Epithelial cell of proximal tubule (primary cell): ENCODE measurements around the gene EIF2AK2. TPM values are rescaled to one million over a fixed set of nuclear protein-coding genes. Genes with fewer than 3 reads are reported as not detected.
A peak's percentile ranks its signal among the peaks of the same experiment; 100 is the strongest.

Experiments
- DNase-seq: peaks from one replicate; pipeline ENCODE4 v3.0.0-alpha.2; 2011; ENCODE audit warnings: low read depth
- H3K4me3 ChIP-seq: 2 replicates; pipeline ENCODE4 v1.5.1; 2011; ENCODE audit warnings: low read depth, mild to moderate bottlenecking, low read length
- total RNA-seq: library from RNA; depleted of rRNA; stranded (reverse); fragments of >200 nt; gene quantifications from 2 replicates; pipeline ENCODE4 v1.2.3, GENCODE V29; 2015
- TF ChIP-seq, protein P1 (sequence below): conservative IDR thresholded peaks from 2 replicates; pipeline ENCODE4 v1.5.1; 2012; ENCODE audit warnings: low read depth, mild to moderate bottlenecking, low read length

EIF2AK2 gene
- total RNA-seq, 1 donor from 2014 or later, result 16.7 TPM

DNA sequence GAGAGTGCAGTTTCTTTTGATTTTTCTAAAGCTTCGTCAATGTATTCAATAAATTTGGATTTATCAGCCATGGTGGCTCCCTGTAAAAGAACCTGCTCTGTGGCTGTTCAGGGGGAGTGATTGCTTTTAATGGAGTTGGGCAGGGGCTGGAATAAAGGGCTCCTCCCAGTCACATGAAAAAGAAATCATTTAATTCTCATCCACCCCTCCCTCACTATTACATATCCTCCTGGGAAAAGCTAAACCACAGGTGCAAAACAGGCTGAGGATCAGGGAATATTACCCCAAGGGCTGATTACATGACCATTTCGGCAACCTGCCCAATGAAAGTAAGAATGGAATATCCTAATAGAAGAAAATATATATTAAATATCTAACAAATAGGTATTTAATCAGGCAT lies 31.8 kb upstream of the EIF2AK2 start, which contains the start of gene SULT6B1:
SULT6B1 (minus strand) TSS at position 101 of the 400 bp plus-strand sequence; CDS start at position 71, 30 bp downstream.
- TF ChIP-seq, protein P1, sequence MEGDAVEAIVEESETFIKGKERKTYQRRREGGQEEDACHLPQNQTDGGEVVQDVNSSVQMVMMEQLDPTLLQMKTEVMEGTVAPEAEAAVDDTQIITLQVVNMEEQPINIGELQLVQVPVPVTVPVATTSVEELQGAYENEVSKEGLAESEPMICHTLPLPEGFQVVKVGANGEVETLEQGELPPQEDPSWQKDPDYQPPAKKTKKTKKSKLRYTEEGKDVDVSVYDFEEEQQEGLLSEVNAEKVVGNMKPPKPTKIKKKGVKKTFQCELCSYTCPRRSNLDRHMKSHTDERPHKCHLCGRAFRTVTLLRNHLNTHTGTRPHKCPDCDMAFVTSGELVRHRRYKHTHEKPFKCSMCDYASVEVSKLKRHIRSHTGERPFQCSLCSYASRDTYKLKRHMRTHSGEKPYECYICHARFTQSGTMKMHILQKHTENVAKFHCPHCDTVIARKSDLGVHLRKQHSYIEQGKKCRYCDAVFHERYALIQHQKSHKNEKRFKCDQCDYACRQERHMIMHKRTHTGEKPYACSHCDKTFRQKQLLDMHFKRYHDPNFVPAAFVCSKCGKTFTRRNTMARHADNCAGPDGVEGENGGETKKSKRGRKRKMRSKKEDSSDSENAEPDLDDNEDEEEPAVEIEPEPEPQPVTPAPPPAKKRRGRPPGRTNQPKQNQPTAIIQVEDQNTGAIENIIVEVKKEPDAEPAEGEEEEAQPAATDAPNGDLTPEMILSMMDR, result no peak
- no peak within 1 kb of the TSS for H3K4me3 ChIP-seq
- no peak for DNase-seq

DNA sequence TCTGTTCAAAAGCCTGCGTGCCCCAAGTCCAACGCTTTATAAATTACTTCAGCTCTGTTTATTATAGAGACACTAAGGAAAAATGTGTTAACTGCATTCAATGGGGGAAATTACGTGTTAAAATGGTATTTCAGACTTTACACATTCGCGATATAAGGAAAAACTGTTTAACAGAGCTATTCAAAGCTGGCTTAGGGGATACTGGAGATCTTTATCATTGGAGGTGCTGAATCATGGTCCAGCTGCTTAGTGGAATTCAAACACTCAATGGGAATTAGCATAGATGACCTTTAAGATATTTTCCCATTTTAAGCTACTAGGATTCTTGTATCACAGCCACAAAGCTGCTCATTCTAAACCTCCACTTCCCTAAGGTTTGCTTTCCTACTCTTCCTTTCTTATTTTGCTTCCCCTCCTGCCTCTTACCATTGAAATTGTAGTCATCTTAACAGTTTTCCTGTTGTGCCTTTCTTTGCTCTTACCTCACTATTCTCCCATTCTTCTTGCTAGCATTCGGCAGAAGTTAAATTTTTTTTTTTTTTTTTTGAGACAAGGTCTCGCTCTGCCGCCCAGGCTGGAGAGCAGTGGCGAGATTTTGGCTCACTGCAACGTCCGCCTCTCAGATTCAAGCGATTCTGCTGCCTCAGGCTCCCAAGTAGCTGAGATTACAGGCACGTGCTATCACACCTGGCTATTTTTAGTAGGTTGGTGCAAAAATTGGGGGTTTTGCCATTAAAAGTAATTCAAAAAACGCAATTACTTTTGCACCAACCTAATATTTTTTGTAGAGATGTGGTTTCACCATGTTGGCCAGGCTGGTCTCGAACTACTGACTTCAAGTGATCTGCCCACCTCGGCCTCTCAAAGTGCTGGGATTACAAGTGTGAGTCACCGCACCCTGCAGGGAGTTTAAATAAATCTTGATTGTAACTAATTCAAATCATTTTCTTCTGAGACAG lies 25.2 kb upstream of the EIF2AK2 start:
- H3K4me3 ChIP-seq, result no peak overlapping the region
- TF ChIP-seq, protein P1, result no peak
- no peak for DNase-seq

DNA sequence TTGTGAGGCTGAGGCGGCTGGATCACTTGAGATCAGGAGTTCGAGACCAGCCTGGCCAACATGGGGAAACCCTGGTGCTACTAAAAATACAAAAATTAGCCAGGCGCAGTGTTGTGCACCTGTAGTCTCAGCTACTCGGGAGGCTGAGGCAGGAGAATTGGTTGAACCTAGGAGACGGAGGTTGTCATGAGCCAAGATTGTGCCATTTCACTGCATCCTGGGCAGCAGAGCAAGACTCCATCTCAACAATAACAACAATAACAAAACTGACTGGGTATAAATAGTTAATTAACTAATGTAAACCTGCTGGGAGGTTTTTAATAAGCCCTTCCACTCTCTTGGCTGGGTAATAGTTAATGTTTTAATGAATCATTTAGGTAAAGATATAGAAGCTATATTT lies 23.9 kb upstream of the EIF2AK2 start:
- H3K4me3 ChIP-seq, result no peak overlapping the region
- DNase-seq, result no peak
- TF ChIP-seq, protein P1, result no peak

DNA sequence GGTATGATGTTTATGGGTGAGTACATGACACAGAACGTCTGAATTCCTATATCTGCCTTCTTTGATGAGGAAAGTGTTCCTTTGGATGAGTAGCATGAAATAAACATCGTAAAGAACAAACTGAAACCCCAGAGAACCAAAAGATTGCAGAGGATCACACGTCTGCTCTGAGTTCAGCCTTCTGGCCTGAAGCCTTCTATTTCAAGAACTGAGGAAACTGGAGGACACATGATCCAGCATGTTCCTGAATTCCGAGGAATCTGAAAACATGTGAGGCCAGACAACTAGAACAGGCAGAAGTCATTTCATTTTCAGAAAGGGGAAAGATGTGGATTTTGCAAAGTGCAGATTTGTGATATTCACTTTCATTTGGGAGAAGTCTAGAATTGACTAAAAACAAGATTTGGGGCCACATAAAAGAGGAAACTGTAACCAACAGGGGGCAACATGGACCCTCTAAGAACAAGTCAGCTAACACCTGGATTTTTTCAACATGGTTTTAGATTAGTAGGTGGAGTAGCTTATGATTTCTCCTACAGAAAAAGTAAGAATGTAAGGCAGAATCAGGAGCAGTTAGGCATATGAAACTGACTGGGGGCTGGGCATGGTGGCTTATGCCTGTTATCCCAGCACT lies 23.3 kb upstream of the EIF2AK2 start:
- H3K4me3 ChIP-seq, result no peak overlapping the region
- TF ChIP-seq, protein P1, result peak; percentile 7
- DNase-seq, result no peak

DNA sequence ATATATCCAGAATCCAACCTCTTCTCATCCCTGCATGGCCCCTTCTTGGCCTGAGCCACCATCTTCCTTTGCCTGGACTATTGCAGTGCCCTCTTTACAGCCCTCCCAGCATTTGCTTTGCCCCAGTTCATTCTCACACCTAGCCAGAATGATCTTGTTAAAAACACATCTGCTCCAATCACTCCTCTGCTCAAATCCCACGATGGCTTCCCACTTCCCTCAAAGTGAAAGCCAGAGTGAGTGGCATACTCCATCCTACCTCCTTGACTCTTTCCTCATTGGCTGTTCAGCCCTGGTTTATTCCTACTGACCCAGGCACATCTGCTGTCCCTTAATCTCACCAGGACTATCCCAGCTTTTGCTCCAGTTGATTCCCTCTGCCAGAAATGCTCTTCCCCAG lies 17.0 kb upstream of the EIF2AK2 start:
- DNase-seq, result no peak
- H3K4me3 ChIP-seq, result no peak overlapping the region
- TF ChIP-seq, protein P1, result no peak

DNA sequence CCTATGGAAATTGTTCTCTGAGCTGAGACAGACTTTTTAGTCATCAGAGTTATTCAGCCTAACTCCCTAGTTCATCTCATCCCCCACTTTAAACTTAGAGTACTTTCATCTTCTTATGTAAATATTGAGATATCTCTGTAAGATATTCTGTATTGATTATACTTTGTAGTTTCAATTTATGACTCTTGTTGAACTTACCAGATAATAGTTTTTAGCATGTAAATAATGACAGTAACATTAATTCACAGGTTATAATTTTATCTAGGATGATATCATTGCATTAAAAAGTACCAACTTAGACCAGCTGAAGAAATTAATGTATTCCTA lies 14.8 kb upstream of the EIF2AK2 start:
- TF ChIP-seq, protein P1, result no peak
- no peak for DNase-seq
- no peak overlapping the region for H3K4me3 ChIP-seq
